Fibroblast of upper back skin (primary cell): ENCODE measurements around the gene RIPOR3.

Experiments
- DNase-seq: peaks from one replicate; pipeline ENCODE4 v3.0.0-alpha.2; 2013

RIPOR3 gene, protein sequence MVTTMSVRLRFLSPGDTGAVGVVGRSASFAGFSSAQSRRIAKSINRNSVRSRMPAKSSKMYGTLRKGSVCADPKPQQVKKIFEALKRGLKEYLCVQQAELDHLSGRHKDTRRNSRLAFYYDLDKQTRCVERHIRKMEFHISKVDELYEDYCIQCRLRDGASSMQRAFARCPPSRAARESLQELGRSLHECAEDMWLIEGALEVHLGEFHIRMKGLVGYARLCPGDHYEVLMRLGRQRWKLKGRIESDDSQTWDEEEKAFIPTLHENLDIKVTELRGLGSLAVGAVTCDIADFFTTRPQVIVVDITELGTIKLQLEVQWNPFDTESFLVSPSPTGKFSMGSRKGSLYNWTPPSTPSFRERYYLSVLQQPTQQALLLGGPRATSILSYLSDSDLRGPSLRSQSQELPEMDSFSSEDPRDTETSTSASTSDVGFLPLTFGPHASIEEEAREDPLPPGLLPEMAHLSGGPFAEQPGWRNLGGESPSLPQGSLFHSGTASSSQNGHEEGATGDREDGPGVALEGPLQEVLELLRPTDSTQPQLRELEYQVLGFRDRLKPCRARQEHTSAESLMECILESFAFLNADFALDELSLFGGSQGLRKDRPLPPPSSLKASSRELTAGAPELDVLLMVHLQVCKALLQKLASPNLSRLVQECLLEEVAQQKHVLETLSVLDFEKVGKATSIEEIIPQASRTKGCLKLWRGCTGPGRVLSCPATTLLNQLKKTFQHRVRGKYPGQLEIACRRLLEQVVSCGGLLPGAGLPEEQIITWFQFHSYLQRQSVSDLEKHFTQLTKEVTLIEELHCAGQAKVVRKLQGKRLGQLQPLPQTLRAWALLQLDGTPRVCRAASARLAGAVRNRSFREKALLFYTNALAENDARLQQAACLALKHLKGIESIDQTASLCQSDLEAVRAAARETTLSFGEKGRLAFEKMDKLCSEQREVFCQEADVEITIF

DNA sequence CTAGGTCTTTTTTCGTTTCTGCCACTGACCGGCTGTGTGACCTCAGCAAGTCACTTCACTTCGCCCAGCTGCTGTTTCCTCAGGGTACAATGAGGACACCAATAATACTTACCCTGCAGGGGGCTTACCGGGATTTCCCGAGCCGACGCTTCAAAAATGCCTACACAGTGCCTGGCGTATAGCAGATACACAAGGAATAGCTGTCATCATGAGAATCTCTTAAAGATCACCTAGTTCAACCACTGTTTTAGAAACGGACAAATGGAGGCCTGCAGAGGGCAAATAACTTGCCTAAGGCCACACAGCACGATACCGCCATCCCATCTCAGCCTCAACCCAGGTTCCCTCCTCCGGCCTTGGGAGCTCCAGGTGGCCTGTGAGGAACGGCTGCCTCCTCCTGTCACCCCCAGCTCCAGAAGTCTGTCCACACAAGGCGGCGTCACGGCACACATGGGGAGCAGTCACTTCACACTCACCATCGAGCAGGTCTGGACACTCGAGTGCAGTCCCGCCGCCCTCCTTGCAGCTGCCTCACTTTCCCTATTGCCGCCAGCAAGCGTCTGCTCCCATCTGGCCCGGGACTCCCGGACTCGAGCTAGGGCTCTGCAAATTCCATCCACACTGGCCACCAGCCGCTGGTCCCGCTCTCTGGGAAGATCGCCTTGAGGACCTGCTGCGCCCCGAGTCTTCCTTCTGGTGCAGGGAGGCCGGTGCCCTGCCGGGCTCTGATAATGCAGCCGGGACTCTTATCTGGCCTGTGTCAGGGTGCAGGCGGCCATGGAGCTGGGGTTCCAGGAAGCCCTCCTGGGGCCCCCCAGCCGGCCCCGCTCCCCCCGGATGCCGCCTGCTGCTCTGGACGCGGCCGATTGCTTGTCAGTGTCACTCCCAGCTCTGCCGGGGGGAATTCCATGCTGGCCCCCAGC lies at the start of gene RIPOR3:
Gene RIPOR3, minus strand, starts transcription at position 893 of the 923 bp plus-strand sequence. Its CDS starts 414 bp downstream, at position 479.
- no peak for DNase-seq

DNA sequence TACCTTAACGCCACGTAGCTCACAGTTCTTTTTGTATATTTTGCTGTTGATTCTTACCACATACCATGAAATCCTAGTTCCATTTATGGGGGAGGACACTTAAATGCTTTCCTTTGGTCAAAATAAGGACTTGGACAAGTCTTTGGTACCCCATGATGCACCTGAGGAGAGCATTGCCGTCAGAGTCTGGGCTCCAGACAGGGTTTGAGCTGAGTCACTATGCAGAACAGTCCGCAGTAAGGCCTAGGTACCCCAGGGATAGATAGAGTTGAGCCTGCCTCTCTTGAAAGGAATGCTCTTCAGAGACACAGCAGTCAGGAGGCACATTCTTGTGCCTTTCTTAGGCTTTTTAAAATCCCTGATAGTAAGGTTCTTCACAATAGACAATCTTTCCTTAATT lies 46.0 kb upstream of the RIPOR3 start:
- DNase-seq, result no peak

DNA sequence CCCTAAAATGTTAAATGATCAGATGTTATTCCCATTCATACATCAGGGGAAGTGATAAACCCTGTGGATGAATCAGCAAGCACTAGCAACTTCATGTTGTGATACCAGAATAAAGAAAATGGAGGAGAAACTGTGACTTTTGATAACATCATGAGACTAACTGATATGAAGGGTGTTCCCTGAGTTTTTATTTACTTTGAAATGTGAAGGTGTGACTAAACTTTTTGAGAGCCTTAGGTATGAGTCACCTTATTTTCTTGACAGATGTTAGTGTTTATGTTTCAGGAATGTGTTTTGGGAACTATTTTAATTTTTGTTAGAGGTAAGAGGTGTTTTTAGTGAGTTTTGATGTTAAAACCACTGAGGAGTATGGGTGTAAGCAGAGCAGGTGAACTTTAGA lies 44.5 kb upstream of the RIPOR3 start:
- DNase-seq, result no peak

DNA sequence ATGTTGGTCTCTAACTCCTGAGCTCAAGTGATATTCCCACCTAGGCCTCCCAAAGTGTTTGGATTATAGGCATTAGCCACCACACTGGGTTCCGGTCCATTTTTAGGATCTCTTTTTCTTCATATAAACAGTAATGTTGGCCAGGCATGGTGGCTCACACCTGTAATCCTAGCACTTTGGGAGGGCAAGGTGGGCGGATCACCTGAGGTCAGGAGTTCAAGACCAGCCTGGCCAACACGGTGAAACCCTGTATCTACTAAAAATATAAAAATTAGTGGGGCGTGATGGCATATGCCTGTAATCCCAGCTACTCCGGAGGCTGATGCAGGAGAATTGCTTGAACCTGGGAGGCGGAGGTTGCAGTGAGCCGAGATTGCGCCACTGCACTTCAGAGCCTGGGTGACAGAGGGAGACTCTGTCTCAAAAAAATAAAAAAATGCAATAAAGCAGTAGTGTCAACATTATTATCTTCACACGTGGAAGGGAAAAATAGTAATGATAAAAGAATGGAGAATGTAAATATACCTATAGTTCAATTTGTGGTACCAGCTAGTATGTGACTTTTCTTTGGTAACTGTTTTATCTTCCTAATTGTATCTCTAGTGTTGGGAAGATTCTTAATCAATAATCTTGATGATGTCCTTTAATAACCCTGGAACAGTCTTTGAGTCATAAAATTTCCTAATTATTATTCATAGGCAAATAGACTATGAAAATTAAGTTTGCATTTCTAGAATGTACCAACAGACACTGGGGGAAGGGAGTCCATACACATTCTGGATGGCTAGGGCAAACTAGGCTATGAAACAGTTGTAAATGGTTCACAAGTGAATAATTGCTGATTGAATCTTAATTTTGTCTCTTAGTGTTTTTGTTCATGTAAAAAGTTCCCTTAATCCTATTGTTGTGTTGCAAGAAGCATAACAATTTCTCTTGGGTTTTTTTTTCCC lies 43.7 kb upstream of the RIPOR3 start:
- no peak for DNase-seq

DNA sequence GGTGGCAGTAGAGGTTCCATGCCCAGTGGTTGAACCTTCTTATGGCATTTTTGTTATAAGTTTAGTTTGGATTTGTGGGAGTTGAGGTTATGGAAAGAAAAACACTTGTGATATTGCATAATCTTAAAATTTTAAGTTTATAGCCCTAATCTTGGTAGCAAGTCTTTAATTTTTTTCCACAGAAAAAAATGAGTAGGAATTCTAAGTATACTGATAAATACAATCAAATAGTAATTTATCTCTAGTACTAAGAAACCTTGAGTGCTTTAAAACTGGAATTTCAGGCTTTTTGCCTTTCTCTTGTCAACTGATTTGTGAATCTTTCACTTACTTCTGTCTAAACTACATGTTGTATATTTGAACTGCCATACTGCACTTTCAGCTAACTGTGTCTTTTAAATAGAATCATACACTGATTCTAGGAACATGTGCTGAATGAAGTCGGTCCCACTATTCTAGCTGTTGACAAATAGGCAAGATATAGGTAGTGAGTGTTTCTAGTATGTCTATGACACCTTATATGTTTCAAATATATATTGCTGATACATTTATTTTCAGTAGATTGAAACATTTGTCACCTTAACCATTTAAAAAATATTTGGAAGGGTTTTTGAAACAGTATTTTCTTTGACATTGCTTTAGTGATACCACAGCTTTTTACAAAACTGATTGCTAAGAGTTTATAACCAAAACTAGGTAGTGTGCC lies 42.5 kb upstream of the RIPOR3 start:
- DNase-seq, result no peak

DNA sequence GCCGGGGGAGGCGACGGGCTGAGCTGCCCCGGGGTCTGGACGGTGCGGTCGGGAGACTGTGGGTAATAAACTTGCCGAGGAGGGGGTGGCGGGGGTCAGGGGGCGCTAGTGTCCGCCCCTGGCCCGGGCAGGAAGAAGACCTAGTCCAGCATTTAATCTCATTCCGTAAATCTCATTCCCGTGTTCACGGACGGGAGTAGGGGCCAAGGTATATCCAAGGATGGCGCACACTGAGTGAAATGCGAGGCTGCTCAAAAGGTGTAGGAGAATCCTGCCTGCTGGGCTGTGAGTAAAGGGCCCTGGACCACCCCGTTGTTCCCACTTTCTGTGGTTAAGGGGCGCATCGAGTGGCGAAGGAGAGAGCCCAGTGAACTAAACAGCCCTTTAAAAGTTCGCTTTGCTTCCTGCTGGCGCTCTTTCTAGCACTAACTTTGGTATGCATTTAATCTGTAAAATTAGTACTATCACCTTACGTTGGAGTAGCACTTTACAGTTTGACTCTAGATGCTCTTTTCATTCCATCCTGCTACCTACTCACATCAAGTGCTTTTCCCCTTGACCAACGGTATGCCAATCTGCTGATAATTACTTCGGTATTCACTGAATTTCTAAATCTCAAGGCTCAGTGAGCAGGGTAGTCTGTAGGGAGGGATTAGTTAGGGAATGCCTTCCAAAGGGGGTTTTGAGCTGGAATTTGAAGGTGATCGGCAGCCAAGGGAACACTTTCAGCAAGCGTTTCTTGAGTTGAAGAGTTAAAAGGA lies 40.8 kb upstream of the RIPOR3 start:
- no peak for DNase-seq

DNA sequence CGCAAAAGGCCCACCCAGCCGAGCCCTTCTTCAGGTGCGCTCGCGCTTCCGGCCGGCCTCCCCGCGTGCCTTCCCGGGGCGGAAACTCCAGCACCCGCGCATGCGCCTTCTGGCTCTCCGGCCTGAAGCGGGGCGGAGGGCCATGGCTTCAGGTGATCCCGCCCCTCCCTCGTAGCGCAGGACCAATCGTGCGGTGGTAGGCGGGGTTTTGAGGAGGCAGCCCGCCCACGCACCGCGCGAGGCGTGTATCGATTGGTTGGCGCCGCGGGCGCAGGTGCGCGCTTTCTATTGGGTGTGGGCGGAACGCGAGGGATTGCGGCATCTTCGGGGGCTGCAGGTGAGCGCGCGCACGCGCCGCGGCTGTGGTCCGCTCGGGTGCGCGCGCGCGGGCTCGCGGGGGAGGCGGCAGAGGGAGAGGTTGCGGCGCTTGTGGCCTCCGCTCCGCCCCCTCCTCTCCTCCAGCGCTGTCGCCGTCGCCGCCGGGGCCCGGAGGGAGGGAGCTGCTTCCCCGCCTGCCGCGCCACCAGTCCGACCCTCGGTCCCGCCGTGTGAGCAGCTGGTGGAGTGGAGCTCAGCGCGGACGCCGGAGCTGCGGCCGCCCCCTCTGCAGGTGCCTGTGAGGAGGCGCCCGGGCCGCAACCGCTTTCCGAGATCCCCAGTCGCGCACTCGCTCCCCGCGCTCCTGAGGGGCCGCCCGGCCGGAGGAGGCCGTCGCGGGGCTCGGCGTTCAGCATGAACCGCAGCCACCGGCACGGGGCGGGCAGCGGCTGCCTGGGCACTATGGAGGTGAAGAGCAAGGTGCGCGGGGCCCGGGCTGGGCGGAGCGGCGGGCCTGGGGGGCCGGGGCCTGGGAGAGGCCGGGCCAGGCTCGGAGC lies 40.0 kb upstream of the RIPOR3 start, which contains the start of gene PARD6B:
Gene PARD6B, plus strand, starts transcription at position 526 of the 875 bp plus-strand sequence. Its CDS starts 207 bp downstream, at position 733.
- DNase-seq, result peak; percentile 93

DNA sequence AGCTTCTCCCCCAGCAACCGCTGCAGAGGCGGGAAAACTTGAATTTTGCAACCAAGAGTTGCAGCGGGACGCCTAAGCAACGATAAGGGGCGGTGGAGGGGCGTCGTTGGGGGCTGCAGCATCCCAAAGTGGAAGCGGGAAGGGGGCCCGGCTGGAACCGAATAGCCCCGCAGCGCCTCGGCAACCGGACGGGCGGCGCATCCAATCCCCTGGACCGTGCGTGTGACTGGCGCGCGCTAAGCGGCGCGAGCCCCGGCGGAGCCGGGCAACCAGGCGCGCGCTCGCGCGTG lies 39.4 kb upstream of the RIPOR3 start:
- no peak for DNase-seq

DNA sequence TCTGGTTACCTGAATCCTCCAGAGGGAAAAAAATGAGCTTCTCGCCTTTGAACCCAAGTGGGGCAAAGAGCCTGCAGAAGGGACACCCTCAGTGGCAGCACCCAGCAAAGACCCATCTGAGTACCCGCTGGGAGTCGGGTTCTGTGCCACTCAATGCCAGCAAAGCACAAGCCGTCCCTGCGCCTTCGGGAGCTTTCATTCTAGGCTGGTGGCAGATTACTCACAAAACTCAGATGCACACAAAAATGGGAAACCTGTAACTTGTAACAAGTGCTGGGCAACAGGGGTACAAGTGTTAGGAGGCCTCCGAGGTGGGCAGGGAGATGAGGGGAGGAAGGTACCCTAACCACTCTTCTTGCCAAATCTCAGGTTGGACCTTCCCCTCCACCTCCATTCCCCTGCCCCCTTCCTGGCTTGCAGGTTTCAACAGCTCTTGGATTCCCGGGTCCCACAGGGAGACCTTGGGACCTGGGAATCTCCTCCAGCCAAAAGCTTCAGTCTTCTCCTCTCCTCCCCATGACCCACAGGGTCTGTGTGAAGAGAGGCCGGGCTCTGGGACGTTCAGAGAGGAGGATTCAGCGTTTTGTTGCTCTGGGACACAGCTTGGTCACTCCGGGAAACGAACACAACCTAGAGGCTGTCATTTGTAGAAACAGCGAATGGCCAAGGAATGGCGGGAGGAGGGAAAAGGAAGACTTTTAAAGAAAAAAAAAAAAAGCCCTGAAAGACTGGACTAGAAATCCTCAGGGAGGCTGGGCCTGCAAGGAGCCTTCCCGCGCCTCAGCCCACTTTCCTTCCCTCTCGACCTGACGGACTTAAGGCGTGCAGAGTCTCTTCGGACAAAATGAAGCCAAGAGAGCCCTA lies 38.8 kb upstream of the RIPOR3 start:
- DNase-seq, result no peak

DNA sequence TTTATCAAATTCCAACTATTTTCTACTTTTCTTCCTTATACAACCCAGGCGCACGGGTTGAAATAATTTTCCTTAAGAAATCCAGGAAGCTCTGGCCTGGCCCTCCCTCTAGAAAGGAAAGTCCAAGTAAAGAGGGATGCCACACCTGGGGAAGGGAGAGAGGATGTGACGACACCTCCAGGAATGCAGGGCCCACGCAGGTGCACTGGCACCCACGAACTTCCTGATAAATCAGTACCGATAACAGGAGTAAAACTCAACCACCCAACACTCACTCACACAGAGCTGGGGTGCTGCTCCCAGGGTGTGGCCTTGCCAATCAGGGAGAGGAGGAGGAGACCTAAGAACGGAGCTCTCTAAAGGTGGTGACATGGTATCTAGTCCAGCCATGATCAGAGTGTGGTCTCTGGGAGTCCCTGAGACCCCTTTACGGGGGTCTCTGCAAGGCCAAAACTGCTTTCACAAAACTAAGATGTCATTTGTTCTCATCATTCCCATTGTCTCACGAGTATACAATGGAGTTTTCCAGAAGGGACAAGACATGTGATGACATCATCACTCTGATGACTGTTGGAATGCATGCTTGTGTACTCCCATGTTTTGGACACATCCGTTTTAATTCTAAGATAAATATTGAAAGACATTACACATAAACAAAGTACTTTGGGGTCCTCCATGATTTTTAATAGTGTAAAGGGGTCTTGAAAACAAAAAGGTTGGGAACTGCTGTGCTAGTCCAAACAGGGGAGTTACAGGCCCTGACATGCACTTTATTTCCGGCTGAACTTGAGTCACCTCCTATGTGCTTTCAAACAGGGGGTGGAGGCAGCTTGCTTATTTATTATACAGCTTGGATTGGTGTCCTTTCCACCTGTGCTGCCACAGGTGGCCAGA lies 37.9 kb upstream of the RIPOR3 start:
- DNase-seq, result no peak

DNA sequence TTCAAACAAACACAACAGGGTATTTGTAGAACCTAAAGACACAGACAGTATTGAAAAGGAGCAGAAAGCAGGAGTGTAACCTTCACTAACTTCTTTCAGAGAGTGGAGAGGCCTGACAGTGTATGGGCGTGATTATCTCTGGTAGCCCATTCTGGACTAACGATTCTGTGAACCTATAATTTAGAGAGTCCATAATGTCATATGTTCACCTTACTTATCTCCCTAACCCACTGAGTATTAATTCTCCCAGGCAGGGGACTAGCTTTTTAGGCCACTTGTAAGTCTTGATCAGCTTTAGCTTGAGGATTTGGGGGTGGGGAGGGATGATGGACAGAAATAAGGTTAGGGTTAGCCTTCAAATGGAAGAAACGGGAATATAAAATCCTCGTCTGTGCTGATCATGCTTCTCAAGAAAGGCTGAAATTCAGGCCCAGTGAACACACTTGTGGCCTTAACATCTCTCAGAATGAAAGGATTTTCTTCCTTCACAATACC lies 37.2 kb upstream of the RIPOR3 start:
- no peak for DNase-seq

DNA sequence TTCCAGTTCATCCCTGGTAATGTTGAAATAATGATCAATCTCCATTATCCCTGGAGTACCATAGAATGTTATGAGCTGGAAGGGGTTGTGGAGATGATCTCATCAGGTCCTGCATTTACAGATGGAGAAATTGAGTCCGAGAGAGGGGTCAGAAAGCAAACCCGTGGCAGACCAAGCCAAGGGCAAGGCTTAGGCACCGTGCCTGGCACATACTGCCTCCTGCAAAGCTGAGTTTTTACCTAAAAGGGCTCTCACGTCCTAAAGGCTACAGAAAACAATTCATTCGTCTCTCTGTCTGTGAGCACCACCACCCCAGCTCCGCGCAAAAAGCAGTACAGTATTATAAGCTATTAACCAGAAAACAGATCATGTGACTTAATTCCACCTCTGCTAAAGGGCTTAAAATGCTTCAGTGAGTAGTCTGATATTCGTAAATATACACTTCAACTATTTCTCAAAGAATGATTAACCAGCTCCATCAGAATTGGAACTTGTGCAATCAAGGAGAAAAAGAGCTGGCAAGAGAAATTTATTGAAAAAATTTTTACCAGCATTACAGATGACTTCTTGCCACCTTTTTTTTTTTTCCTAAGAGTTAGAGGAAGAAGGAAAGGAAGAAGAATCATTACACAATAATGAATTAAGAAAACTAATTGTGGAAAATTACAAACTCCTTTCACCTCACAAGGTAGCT lies 36.6 kb upstream of the RIPOR3 start:
- no peak for DNase-seq

DNA sequence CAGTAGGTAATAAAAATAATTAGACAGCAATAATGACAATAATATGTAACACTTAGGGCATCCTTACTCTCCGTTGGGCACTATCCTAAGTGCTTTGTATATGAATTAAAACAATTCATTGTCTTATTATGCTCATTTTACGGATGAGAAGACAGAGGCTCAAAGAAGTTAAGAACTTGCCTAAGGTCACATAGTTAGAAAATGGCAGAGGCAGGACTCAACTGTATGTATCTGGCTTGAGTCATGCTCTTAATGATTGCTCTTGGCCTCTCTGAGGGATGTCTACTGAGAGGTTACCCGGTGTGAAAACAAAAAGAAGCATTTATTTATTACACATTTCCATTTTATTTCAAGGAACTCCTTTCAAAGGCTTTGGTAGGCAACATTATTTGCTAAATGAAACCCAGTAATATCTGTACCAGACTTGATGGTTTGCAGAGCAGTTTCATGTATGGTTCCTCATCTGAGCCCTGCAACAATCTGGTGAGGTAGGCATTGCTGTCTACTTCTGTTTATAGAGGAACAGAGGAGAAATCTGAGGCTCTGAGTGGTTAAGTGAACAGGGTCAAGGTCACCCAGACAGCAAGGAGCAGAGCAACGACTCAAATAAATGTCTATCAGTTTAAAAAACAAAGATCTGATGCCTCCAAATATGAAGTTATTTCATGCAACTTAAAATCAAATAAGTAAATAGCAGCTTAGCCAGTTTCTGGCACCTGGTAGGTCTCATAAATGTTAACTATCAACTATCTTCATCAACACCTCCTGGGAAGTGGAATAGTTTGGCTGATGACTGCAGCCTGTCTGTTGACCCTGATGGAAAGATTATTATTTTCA lies 35.8 kb upstream of the RIPOR3 start:
- no peak for DNase-seq

DNA sequence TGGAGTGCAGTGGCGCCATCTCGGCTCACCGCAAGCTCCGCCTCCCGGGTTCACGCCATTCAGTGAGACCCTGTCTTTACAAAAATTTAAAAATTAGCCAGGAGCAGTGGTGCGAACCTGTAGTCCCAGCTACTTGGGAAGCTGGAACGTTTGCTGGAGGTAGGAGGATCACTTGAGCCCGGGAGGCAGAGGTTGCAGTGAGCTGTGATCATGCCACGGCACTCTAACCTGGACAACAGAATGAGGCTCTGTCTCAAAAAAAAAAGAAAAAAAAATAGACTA lies 34.3 kb upstream of the RIPOR3 start:
- DNase-seq, result no peak
